ENCODE data around the gene CASP8AP2.

Gene CASP8AP2

GRCh38 chr6:89830170-89830809, 610 bp downstream of the CASP8AP2 start:
- no peak for TF ChIP-seq CTCF (IDR thresholded peaks at IDR 0.05)

GRCh38 chr6:89834884-89835792, 5.5 kb downstream of the CASP8AP2 start:
- TF ChIP-seq CTCF (IDR thresholded peaks at IDR 0.05) = no peak

- no peak for TF ChIP-seq CTCF (IDR thresholded peaks at IDR 0.05)
These were observed 7.1 kb downstream of the CASP8AP2 start for GRCh38 chr6:89836639-89837222.

- no peak for TF ChIP-seq CTCF (IDR thresholded peaks at IDR 0.05)
These were observed 10.9 kb downstream of the CASP8AP2 start for GRCh38 chr6:89840538-89840937.

- TF ChIP-seq CTCF (IDR thresholded peaks at IDR 0.05) = no peak
These were observed 12.5 kb downstream of the CASP8AP2 start for GRCh38 chr6:89842228-89842627.

- TF ChIP-seq CTCF (IDR thresholded peaks at IDR 0.05) = no peak
These were observed 13.4 kb downstream of the CASP8AP2 start for GRCh38 chr6:89843070-89843469.

GRCh38 chr6:89853068-89853467, 23.4 kb downstream of the CASP8AP2 start:
- TF ChIP-seq CTCF (IDR thresholded peaks at IDR 0.05) = no peak

Measured in LNCAP (cell line).